Activated naive CD8-positive, alpha-beta T cell (primary cell): ENCODE data around the gene CD200R1.

Experiments
- H3K27ac Mint-ChIP-seq: one replicate; pipeline ENCODE4 v1.8.0; 2021; ENCODE audit warnings: mixed read lengths
- H3K27me3 Mint-ChIP-seq: one replicate; pipeline ENCODE4 v1.8.0; 2021; ENCODE audit warnings: mixed read lengths
- H3K36me3 Mint-ChIP-seq: one replicate; pipeline ENCODE4 v1.8.0; 2021; ENCODE audit warnings: mixed read lengths
- H3K4me1 Mint-ChIP-seq: one replicate; pipeline ENCODE4 v1.8.0; 2021; ENCODE audit warnings: low read depth, mixed read lengths
- H3K4me3 Mint-ChIP-seq: one replicate; pipeline ENCODE4 v1.8.0; 2021; ENCODE audit warnings: mild to moderate bottlenecking, mixed read lengths
- H3K9me3 Mint-ChIP-seq: one replicate; pipeline ENCODE4 v1.8.0; 2021; ENCODE audit warnings: low read depth, mixed read lengths

Gene CD200R1, protein sequence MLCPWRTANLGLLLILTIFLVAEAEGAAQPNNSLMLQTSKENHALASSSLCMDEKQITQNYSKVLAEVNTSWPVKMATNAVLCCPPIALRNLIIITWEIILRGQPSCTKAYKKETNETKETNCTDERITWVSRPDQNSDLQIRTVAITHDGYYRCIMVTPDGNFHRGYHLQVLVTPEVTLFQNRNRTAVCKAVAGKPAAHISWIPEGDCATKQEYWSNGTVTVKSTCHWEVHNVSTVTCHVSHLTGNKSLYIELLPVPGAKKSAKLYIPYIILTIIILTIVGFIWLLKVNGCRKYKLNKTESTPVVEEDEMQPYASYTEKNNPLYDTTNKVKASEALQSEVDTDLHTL

DNA sequence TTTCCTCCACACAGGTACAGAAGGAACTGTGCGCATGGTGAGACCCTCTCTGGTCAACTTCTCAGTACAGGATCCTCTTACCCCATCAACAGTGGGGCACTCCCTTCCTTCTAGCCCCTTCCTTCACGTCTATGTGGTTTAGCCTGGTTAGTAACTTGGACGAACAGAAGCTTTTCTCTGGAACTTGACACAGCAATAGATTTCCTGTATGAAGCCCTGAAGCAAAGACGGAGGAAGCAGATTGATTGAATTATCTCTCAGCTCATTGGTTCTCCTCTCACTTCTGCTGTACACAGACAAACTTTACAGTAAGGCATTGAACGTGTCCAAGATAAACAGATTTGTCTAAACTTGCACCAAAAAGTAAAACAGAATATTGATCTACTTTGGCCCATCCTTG, at the start of gene CD200R1:
TSS of gene CD200R1 (minus strand) at position 210 of the 400 bp plus-strand sequence. CDS start 246 bp downstream, outside the sequence.
- Mint-ChIP-seq H3K36me3 (peaks cover 2% of the 10 kb centered on the region), H3K4me1 (peaks cover 86% of the 10 kb centered on the region), H3K4me3 (peak within 1 kb of the TSS; percentile 90), H3K9me3 (no peaks in the 10 kb centered on the region), H3K27me3 (no peaks in the 10 kb centered on the region), H3K27ac (peak within 1 kb of the TSS; percentile 84)

DNA sequence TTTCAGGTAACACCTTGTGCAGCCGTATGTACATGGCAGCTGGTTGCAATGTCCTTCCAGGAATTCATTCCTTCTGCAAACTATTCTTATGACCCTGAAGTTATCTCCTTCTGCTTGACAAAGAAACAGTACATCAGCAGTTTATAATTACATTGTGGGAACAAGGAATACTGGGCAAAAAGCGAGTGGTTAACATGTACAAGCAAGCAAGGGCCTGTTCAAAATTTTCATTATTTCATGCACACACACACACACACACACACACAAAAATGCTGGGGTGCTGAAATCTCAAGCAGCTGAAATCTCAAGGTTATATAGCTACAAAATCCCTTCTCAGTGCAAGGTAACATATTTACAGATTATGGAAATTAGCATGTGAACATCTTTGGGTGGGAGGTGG, 46.6 kb upstream of the CD200R1 start:
- no peaks in the 10 kb centered on the region for H3K27me3 Mint-ChIP-seq
- H3K36me3 Mint-ChIP-seq = peaks cover 3% of the 10 kb centered on the region
- no peak overlapping the region for H3K27ac Mint-ChIP-seq
- no peak overlapping the region for H3K4me3 Mint-ChIP-seq
- no peaks in the 10 kb centered on the region for H3K9me3 Mint-ChIP-seq
- peaks cover 46% of the 10 kb centered on the region for H3K4me1 Mint-ChIP-seq

DNA sequence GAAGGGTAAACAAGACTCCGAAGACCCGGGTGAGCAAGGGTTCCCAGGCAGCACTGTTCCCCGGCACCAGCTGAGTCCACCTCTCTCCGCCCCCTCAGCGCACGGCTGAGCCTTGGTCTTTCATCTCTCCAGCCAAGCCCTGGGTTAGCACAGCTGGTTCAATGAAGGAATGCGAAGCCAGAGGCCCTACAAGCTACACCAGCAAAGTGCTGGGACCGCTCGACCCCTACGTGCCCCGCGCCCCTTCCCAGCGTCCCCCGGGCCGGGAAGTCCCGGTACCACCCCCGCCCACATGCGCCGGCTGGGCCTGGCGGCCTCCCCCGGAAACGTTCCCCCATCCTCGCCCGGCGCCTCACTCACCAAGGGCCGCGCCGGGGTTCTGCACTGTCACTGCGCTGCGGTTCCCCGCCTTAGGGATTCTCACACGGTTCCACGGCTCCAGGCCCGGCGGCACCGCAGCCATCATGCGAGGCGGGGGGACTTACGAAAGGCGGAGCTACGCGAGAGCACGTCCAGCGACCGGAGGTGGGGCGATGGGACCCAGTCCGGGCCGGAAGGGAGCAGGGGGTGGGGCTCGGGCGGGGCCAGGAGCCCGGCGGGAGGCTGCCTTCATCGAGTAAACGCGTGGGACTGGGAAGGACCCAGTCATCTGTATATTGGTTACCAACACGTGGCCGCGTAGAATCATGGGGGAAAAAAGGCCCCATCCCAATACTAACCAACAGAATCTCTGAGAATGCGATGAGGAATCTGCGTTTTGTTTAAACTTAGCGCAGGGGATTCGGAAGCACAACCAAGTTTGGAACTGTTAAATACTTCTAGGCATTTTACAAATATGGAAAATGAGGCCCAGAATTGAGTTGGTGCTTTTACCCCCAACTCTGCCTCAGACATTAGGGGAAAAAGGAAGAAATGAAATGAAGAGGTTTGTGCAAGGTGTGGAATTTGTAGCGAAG, 44.6 kb upstream of the CD200R1 start:
- H3K9me3 Mint-ChIP-seq = no peaks in the 10 kb centered on the region
- peak overlapping the region; percentile 97 for H3K27ac Mint-ChIP-seq
- peaks cover 7% of the 10 kb centered on the region for H3K36me3 Mint-ChIP-seq
- H3K4me3 Mint-ChIP-seq = peak overlapping the region; percentile 97
- peaks cover 65% of the 10 kb centered on the region for H3K4me1 Mint-ChIP-seq
- H3K27me3 Mint-ChIP-seq = no peaks in the 10 kb centered on the region

DNA sequence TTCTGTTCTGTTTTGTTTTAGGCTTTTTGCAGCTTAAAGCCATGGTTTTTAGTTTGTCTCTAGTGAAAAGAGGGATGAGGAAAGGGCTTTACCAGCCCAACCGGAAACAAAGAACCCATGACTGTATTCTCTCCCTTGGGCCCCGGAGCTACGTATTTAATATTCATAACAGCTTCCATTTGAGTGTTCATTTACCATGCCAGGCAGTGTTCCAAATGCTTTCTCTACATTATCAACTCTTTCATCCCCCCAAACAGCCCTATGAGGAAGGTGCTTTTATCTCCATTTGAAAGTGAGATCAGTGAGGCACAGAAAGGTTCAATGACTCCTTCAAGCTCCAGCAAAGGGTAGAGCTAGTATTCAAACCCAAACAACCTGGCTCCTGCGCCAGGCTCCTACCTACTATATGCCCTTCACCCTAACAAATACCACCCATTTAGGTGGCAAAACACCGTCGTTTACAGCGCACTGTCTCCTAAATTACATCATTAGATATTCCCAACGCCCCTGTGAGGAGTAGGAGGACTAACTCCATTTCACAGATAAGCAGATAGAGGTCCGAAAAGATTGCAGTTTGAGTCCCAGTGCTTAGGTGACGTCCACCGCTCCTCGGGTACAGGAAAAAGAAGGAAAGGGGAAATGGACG, 43.8 kb upstream of the CD200R1 start:
- Mint-ChIP-seq H3K27me3 (no peaks in the 10 kb centered on the region), H3K27ac (peak overlapping the region; percentile 97), H3K4me1 (peaks cover 71% of the 10 kb centered on the region), H3K4me3 (peak overlapping the region; percentile 97), H3K36me3 (peaks cover 6% of the 10 kb centered on the region), H3K9me3 (no peaks in the 10 kb centered on the region)

DNA sequence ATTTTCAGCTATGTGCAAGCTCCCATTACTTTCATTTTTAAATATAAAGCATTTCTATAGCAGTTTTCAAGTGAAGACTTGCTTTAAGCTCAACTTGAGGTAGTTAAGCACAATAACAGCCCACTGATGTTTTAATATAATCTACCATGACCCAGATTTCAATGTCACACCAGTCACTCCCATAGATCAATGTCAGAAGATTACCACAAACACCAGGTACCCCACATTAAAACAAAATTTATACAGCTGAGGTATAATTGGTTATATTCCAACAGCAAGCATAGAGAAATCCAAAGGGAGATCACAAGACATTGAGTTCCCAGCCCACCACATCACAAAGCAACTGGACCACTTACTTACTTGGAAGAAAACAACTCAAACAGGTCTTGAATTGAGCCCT, 38.7 kb upstream of the CD200R1 start:
- H3K36me3 Mint-ChIP-seq = peaks cover 12% of the 10 kb centered on the region
- H3K9me3 Mint-ChIP-seq = no peaks in the 10 kb centered on the region
- no peaks in the 10 kb centered on the region for H3K27me3 Mint-ChIP-seq
- peak overlapping the region; percentile 59 for H3K27ac Mint-ChIP-seq
- H3K4me3 Mint-ChIP-seq = peak overlapping the region; percentile 35
- H3K4me1 Mint-ChIP-seq = peaks cover 81% of the 10 kb centered on the region

DNA sequence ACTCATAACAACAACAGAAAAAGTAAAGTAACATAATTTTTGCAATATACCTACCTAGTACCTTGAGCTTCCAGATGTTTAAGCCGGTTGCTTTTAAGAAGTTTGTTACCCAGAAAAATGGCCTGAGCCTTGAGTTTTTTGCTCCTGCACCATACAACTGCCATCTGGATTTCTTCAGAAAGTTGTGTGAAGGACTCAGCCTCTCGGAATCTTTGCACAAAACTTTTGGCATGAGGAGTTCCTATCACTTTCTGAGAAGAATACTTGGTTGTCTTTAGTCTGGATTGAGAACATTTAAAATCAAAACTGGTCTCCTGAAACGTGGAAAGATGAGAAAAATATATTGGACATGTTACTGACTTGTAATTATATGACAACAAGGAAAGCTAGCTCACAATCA, 33.2 kb upstream of the CD200R1 start:
- H3K9me3 Mint-ChIP-seq = no peaks in the 10 kb centered on the region
- peaks cover 12% of the 10 kb centered on the region for H3K36me3 Mint-ChIP-seq
- no peaks in the 10 kb centered on the region for H3K27me3 Mint-ChIP-seq
- H3K4me1 Mint-ChIP-seq = peaks cover 84% of the 10 kb centered on the region
- H3K27ac Mint-ChIP-seq = peak overlapping the region; percentile 97
- no peak overlapping the region for H3K4me3 Mint-ChIP-seq

DNA sequence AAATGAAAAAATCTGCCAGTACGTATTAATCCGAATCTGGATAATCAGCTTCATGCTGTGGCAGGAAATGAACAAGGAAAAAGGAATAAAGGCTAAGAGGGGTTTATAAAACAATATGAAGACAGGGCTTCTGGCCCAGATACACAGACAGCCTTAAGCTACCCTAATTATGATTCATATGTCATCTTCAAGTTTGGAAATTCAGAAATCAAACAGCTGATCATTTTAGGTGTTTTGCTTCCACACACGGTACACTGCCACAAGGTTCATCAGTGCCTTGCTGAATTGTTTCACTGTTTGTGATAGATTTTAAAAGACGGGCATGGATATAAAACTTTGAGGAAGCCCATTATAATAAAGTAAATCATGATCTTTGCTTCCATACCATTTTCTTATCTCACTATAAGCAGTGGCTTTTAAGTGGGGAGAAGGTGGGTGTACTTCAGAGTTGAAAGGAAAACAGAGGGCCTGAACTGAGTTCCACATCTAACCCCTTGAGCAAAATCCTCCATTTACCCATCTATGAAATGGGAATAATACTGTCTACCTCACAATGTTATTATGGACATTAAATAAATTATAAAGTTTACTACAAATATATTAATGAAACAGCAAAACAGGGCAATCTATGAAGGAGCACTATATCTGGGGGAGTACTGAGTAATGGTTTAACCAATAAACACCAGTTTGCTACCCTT, 31.6 kb upstream of the CD200R1 start:
- H3K9me3 Mint-ChIP-seq = no peaks in the 10 kb centered on the region
- H3K36me3 Mint-ChIP-seq = peaks cover 9% of the 10 kb centered on the region
- no peaks in the 10 kb centered on the region for H3K27me3 Mint-ChIP-seq
- peaks cover 88% of the 10 kb centered on the region for H3K4me1 Mint-ChIP-seq
- H3K4me3 Mint-ChIP-seq = peak overlapping the region; percentile 79
- H3K27ac Mint-ChIP-seq = peak overlapping the region; percentile 97

DNA sequence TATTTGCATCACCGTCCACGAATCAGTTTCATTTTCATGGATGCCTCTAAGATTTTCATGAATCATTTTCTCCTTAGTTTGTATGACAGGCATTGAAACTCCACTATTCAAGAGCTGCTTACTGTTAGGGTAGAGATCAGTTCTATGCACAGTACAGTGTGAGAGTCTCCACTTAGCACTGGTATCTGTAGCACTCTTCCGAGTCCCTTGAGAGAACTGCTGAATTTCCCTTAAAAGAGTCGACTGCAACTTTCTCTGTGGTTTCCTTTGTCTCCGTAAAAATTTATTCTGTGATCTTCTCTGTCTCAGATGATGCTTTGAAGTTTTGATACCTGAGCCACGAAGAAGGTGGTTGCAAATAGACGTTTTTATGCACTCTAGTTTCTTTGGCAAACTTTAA, 30.7 kb upstream of the CD200R1 start:
- H3K4me3 Mint-ChIP-seq = peak overlapping the region; percentile 79
- peaks cover 11% of the 10 kb centered on the region for H3K36me3 Mint-ChIP-seq
- H3K27ac Mint-ChIP-seq = peak overlapping the region; percentile 97
- no peaks in the 10 kb centered on the region for H3K27me3 Mint-ChIP-seq
- H3K9me3 Mint-ChIP-seq = no peaks in the 10 kb centered on the region
- H3K4me1 Mint-ChIP-seq = peaks cover 88% of the 10 kb centered on the region

DNA sequence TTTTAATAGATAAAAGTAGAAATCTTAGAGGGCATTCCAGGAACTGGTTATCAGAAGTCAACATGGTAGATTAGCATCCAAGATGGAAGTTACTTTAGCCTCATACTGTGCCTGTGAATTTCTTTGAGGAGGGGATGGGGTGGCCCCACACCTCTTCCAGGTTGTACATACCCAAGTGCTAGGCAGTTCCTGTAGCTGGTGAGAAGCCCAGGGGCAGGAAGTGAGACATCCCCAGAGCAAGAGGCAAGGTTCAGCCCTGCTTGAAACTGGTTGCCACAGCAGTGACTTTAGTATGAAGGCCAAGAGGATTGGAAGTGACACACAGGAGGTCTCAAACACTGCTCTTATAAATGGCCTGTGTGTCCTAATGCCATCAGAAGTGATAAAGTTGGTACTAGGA, 27.8 kb upstream of the CD200R1 start:
- peaks cover 81% of the 10 kb centered on the region for H3K4me1 Mint-ChIP-seq
- peaks cover 14% of the 10 kb centered on the region for H3K36me3 Mint-ChIP-seq
- no peaks in the 10 kb centered on the region for H3K27me3 Mint-ChIP-seq
- peak overlapping the region; percentile 3 for H3K4me3 Mint-ChIP-seq
- H3K9me3 Mint-ChIP-seq = no peaks in the 10 kb centered on the region
- peak overlapping the region; percentile 83 for H3K27ac Mint-ChIP-seq

DNA sequence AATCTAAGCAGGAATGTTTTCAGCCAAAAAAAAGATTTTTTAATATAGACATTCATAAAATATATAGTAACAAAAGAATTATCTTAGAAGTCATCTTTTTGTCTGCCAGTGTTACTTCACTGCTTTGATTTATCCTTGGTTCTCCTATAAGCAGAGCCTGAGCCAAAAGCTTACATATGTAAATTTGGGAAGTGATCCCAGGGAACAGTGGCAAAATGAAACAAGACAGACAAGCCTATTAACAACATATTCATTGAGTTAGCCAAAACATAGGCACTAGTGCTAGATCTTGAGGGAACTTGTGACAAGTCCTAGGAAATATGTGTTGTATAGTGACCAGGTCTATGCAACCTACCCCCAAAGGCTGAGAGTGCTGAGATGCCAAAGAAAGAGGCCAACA, 27.1 kb upstream of the CD200R1 start:
- Mint-ChIP-seq H3K4me1 (peaks cover 81% of the 10 kb centered on the region), H3K27me3 (no peaks in the 10 kb centered on the region), H3K27ac (peak overlapping the region; percentile 83)

DNA sequence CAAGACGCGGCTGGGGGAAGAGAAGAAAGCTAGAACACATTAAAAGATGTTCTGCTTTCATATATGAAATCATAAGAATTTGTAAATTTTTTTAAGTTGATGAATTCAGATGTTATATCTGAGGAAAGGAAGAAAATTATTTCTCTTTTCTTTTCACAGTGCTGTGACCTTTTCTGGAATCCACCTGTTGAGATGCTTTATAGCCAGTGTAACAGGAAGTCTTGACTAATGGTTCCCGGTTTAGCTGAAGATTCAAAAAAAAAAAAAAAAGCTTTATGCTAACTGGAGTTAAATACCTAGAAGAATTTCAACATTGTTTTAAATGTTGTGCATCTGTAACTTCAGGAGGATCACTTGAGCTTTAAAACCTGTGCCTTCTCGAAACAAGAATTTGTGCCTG, 25.8 kb upstream of the CD200R1 start:
- Mint-ChIP-seq H3K27me3 (no peaks in the 10 kb centered on the region), H3K27ac (peak overlapping the region; percentile 91), H3K4me3 (peak overlapping the region; percentile 46), H3K4me1 (peaks cover 75% of the 10 kb centered on the region), H3K9me3 (no peaks in the 10 kb centered on the region), H3K36me3 (peaks cover 14% of the 10 kb centered on the region)

More for the DNA sequence above, 27.1 kb upstream of the CD200R1 start:
- Mint-ChIP-seq H3K4me3 (no peak overlapping the region), H3K9me3 (no peaks in the 10 kb centered on the region), H3K36me3 (peaks cover 14% of the 10 kb centered on the region)

DNA sequence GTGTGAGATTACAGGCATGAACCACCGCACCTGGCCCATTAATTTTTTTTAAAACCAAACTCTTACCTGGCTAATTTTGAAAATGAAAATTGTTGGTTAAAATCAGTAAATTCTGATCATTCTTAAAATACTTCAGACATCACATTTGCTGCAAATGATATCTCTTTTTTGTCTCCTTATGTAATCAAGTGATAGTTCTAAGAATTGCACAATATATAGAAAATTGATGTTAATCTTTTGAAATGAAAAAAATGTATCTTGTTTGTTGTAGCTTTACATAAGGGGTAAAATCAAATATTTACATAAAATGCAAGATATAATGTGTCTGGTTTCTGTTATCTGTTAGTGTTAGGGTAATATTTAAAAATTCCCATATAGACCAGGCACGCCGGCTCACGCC, 20.9 kb upstream of the CD200R1 start:
- Mint-ChIP-seq H3K4me1 (peaks cover 69% of the 10 kb centered on the region), H3K27ac (no peak overlapping the region), H3K36me3 (peaks cover 10% of the 10 kb centered on the region)

DNA sequence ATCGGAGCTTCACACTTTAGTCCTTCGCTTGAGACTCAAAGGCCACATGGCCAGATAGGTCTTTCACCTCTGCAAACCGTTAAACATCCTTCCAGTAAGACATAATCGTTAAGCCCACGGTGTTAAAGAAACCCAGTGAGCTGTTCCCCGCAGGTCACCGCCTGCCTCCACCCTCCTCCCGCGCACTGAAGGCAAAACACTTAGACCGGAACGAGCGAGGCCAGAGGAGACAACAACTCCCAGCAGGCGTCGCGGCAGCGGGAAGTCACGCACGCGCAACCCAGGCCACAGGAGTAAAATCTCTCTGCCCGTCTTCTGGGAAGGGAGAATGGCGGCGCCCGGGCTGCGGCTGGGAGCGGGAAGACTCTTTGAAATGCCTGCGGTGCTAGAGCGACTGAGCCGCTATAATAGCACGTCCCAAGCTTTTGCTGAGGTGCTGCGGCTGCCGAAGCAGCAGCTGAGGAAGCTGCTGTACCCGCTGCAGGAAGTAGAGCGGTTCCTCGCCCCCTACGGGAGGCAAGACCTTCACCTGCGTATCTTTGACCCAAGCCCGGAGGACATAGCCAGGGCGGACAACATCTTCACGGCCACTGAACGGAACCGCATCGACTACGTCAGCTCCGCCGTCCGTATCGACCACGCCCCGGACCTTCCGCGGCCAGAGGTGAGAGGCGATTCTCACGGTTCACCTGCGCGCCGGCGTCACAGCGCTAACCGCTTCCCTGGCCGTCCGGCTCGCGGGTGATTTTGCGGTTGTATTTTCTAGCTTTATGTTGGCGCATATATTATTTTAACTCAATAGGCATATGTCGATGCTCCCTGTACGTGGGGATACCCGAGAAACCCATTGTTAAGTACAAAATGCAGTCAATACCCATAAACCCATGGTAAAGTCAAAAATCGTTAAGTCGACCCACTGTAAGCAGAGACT, 16.0 kb upstream of the CD200R1 start, which contains the start of gene GTPBP8:
TSS of gene GTPBP8 (plus strand) at position 313 of the 931 bp plus-strand sequence. CDS start at position 329, 16 bp downstream.
- Mint-ChIP-seq H3K27ac (peak within 1 kb of the TSS; percentile 88), H3K9me3 (no peaks in the 10 kb centered on the region), H3K36me3 (peaks cover 4% of the 10 kb centered on the region), H3K4me3 (peak within 1 kb of the TSS; percentile 89), H3K4me1 (peaks cover 53% of the 10 kb centered on the region), H3K27me3 (no peaks in the 10 kb centered on the region)

More for the DNA sequence above, 20.9 kb upstream of the CD200R1 start:
- Mint-ChIP-seq H3K4me3 (no peak overlapping the region), H3K9me3 (no peaks in the 10 kb centered on the region), H3K27me3 (no peaks in the 10 kb centered on the region)
